Activated naive CD8-positive, alpha-beta T cell (primary cell): ENCODE measurements around the gene OTUB1.

Experiments
- H3K27ac Mint-ChIP-seq: one replicate; pipeline ENCODE4 v1.8.0; 2021; ENCODE audit warnings: mixed read lengths
- H3K27me3 Mint-ChIP-seq: one replicate; pipeline ENCODE4 v1.8.0; 2021; ENCODE audit warnings: mixed read lengths
- H3K36me3 Mint-ChIP-seq: one replicate; pipeline ENCODE4 v1.8.0; 2021; ENCODE audit warnings: mixed read lengths
- H3K4me1 Mint-ChIP-seq: one replicate; pipeline ENCODE4 v1.8.0; 2021; ENCODE audit warnings: low read depth, mixed read lengths
- H3K4me3 Mint-ChIP-seq: one replicate; pipeline ENCODE4 v1.8.0; 2021; ENCODE audit warnings: mild to moderate bottlenecking, mixed read lengths
- H3K9me3 Mint-ChIP-seq: one replicate; pipeline ENCODE4 v1.8.0; 2021; ENCODE audit warnings: low read depth, mixed read lengths

The OTUB1 gene

DNA sequence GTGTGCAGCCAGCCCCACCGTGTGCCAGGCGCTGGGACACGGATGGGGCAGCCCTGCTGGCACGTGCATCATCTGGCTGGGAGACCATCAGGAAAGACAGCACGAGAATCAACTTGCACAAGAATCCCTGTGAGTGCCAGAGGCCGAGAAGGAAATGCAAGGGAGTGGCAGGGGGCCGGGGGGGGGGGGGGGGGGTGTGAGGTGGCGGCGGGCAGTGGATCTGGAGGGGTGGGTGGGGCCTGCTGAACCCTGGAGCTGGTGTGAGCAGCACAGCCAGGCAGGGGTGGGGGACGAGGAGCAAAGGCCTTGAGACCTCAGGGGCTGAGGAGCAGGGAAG is 35.5 kb downstream of the OTUB1 start:
- H3K4me1 Mint-ChIP-seq: no peaks in the 10 kb centered on the region
- H3K27me3 Mint-ChIP-seq: no peaks in the 10 kb centered on the region
- no peaks in the 10 kb centered on the region for H3K36me3 Mint-ChIP-seq
- H3K4me3 Mint-ChIP-seq: no peak overlapping the region
- H3K27ac Mint-ChIP-seq: no peak overlapping the region
- no peaks in the 10 kb centered on the region for H3K9me3 Mint-ChIP-seq

DNA sequence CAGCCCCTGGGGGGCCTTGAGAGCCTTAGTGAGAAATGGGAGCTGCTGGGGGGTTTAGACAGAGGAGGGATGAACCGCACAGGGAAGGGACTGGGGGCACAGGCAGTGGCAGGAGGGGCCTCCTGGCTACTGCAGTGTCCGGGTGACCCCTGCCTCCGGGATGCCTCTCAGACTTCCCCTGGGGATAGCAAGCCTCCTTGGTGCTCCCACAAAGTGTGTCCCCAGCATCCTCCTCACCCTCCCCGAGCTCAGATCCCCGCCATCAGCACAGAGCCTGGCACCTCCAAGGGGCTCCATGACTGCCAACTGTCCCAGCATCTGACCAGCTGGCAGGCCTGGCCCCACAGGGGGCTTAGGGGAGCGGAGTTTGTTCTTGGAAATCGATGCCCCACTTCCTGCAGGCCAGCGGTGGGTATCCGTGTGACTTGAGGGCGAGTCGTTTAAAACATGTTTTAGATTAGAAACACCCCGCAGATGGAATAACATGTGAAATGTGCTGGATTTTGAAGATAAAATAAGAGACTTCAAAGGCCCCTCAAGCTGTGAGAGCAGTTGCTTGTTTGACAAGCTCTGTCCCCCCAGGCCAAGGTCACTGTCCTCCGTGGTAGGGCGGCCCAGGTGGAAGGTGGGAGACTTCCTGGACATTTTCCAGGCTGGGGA is 36.0 kb downstream of the OTUB1 start:
- no peaks in the 10 kb centered on the region for H3K27me3 Mint-ChIP-seq
- no peaks in the 10 kb centered on the region for H3K36me3 Mint-ChIP-seq
- H3K4me1 Mint-ChIP-seq: no peaks in the 10 kb centered on the region
- no peak overlapping the region for H3K4me3 Mint-ChIP-seq
- no peak overlapping the region for H3K27ac Mint-ChIP-seq
- no peaks in the 10 kb centered on the region for H3K9me3 Mint-ChIP-seq

GRCh38 chr11:64023712-64024710 is 37.8 kb downstream of the OTUB1 start:
- no peak overlapping the region for H3K27ac Mint-ChIP-seq
- no peaks in the 10 kb centered on the region for H3K9me3 Mint-ChIP-seq
- no peaks in the 10 kb centered on the region for H3K27me3 Mint-ChIP-seq
- no peak overlapping the region for H3K4me3 Mint-ChIP-seq
- no peaks in the 10 kb centered on the region for H3K4me1 Mint-ChIP-seq
- H3K36me3 Mint-ChIP-seq: no peaks in the 10 kb centered on the region

- H3K27me3 Mint-ChIP-seq: peaks cover 2% of the 10 kb centered on the region
- H3K36me3 Mint-ChIP-seq: no peaks in the 10 kb centered on the region
- H3K4me3 Mint-ChIP-seq: no peak overlapping the region
- no peaks in the 10 kb centered on the region for H3K9me3 Mint-ChIP-seq
- no peak overlapping the region for H3K27ac Mint-ChIP-seq
- H3K4me1 Mint-ChIP-seq: no peaks in the 10 kb centered on the region
Observed at GRCh38 chr11:64025205-64025604, 39.0 kb downstream of the OTUB1 start.

- Mint-ChIP-seq H3K27ac (no peak overlapping the region), H3K4me3 (no peak overlapping the region)
Observed at GRCh38 chr11:64026575-64027205, 40.5 kb downstream of the OTUB1 start.

GRCh38 chr11:64027651-64028397 is 41.6 kb downstream of the OTUB1 start:
- no peaks in the 10 kb centered on the region for H3K4me1 Mint-ChIP-seq
- no peak overlapping the region for H3K4me3 Mint-ChIP-seq
- no peaks in the 10 kb centered on the region for H3K9me3 Mint-ChIP-seq
- H3K27ac Mint-ChIP-seq: no peak overlapping the region
- H3K36me3 Mint-ChIP-seq: no peaks in the 10 kb centered on the region
- H3K27me3 Mint-ChIP-seq: peaks cover 2% of the 10 kb centered on the region

More at GRCh38 chr11:64026575-64027205, 40.5 kb downstream of the OTUB1 start:
- H3K4me1 Mint-ChIP-seq: no peaks in the 10 kb centered on the region
- H3K27me3 Mint-ChIP-seq: peaks cover 2% of the 10 kb centered on the region
- H3K36me3 Mint-ChIP-seq: no peaks in the 10 kb centered on the region
- no peaks in the 10 kb centered on the region for H3K9me3 Mint-ChIP-seq

DNA sequence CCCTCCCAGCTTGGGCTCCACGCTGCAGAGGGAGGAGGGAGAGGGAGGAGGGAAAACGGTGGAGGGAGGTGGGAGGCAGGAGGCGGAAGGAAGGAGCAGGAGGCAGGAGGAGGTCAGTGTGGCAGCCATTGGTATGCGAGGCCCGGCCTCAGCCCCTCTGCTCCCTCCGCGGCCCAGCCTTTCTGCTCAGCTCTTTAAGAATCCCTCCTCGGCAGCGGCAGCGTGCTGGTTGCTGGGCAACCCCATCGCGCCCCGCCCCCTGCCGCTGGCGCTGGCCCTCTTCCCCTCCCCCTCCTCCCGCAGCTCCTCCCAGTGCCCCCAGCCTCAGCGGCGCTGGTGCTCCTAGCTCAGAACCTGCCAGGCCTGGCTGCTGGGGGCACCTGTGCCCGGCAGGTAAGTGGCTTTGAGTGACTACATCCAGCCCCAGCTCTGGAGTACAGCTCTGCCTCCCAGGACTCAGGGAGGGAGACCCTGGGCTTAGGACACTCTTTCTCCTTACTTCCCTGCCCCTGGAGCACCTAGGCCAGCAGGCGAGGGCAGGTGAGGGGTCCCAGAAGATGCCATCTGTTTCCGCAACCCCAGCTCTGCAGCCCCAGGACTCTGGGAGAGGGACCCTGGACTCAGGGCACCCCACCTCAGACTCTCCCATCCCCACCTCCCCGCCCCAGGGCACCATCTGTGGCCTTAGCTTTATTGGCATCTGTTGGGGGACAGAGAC is 42.3 kb downstream of the OTUB1 start:
- Mint-ChIP-seq H3K27me3 (peaks cover 2% of the 10 kb centered on the region), H3K4me3 (no peak overlapping the region), H3K27ac (no peak overlapping the region), H3K9me3 (no peaks in the 10 kb centered on the region), H3K4me1 (no peaks in the 10 kb centered on the region), H3K36me3 (no peaks in the 10 kb centered on the region)

DNA sequence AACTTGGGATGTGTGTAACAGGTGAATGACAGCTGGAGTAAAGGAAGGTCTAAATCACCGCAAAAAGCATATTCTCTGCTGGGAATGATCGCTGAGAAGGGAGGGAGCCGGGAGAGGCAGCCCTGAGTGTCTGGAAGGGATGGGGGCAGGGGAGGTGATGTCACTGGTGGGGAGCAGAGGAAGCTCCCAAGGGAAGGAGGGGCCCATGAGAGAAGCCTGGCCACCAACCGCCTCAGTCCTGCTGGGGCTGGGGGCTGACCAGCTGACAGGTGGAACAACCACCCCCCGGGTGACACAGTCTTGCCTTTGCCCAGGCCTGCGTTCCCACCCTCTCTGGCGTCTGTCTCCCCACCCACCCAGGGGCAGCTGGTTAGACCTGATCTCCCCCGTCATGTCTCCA is 43.5 kb downstream of the OTUB1 start:
- Mint-ChIP-seq H3K4me3 (no peak overlapping the region), H3K36me3 (no peaks in the 10 kb centered on the region), H3K9me3 (no peaks in the 10 kb centered on the region), H3K4me1 (peaks cover 2% of the 10 kb centered on the region), H3K27ac (no peak overlapping the region), H3K27me3 (peaks cover 10% of the 10 kb centered on the region)

GRCh38 chr11:64031001-64031400 is 44.8 kb downstream of the OTUB1 start:
- Mint-ChIP-seq H3K9me3 (no peaks in the 10 kb centered on the region), H3K27me3 (peaks cover 15% of the 10 kb centered on the region), H3K27ac (no peak overlapping the region)

GRCh38 chr11:64032050-64032449 is 45.8 kb downstream of the OTUB1 start:
- H3K4me1 Mint-ChIP-seq: peaks cover 8% of the 10 kb centered on the region
- H3K27me3 Mint-ChIP-seq: peaks cover 15% of the 10 kb centered on the region
- no peaks in the 10 kb centered on the region for H3K9me3 Mint-ChIP-seq
- no peak overlapping the region for H3K27ac Mint-ChIP-seq
- no peak overlapping the region for H3K4me3 Mint-ChIP-seq
- H3K36me3 Mint-ChIP-seq: no peaks in the 10 kb centered on the region

More at GRCh38 chr11:64031001-64031400, 44.8 kb downstream of the OTUB1 start:
- H3K4me1 Mint-ChIP-seq: peaks cover 8% of the 10 kb centered on the region
- no peaks in the 10 kb centered on the region for H3K36me3 Mint-ChIP-seq
- no peak overlapping the region for H3K4me3 Mint-ChIP-seq

DNA sequence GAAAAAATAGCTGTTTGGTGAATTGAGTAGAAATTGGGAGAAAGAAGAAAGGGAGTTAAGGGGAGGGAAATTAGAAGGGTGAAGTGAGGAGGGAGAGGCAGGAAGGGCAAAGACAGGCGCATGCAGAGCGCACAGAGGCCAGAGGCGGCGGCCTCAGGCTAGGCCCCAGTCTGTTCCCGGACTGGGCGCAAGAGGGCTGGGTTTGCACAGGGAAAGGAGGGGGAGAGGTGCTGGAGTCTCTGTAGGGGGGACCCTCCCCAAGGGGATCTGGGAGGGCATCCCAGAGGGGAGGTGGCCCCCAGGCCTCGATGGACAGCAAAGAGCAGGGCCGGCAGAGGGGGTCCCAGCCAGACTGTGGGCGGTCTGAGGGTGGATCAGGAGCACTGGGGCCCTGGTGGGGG is 48.2 kb downstream of the OTUB1 start:
- Mint-ChIP-seq H3K4me1 (peaks cover 8% of the 10 kb centered on the region), H3K27me3 (peaks cover 18% of the 10 kb centered on the region), H3K36me3 (no peaks in the 10 kb centered on the region), H3K27ac (no peak overlapping the region), H3K9me3 (no peaks in the 10 kb centered on the region), H3K4me3 (peak overlapping the region; percentile 52)

- Mint-ChIP-seq H3K4me1 (peaks cover 8% of the 10 kb centered on the region), H3K4me3 (peak overlapping the region; percentile 75), H3K27ac (no peak overlapping the region), H3K36me3 (no peaks in the 10 kb centered on the region), H3K27me3 (peaks cover 17% of the 10 kb centered on the region), H3K9me3 (no peaks in the 10 kb centered on the region)
Observed at GRCh38 chr11:64035081-64035524, 48.9 kb downstream of the OTUB1 start.

- Mint-ChIP-seq H3K9me3 (no peaks in the 10 kb centered on the region), H3K4me1 (peaks cover 8% of the 10 kb centered on the region), H3K27ac (no peak within 1 kb of the TSS), H3K4me3 (peak within 1 kb of the TSS; percentile 75), H3K27me3 (peaks cover 16% of the 10 kb centered on the region), H3K36me3 (no peaks in the 10 kb centered on the region)
Observed at GRCh38 chr11:64035576-64035975, 49.3 kb downstream of the OTUB1 start, which contains the start of gene FLRT1. FLRT1 (plus strand) TSS chr11:64035931; CDS start chr11:64116268, 80,337 bp downstream.
